Measurements from ENCODE around the gene KRTAP10-5. TPM values are rescaled to one million over a fixed set of nuclear protein-coding genes. Genes with fewer than 3 reads are reported as not detected.

The KRTAP10-5 gene
- total RNA-seq, 1 donor from 2014 or later = not detected

GRCh38 chr21:44529503-44530125, 50.8 kb downstream of the KRTAP10-5 start:
- DNase-seq = no peak

Other genes starting within 250 kb of the KRTAP10-5 start
- 5.0 TPM for gene CFAP410, start 241.2 kb downstream of the KRTAP10-5 start, total RNA-seq
- 1.2 TPM for gene TRPM2, start 227.0 kb downstream of the KRTAP10-5 start, total RNA-seq
- gene LRRC3, start 125.1 kb downstream of the KRTAP10-5 start, total RNA-seq = 4.8 TPM
- not detected for gene KRTAP10-1, start 40.4 kb downstream of the KRTAP10-5 start, total RNA-seq
- not detected for gene KRTAP10-2, start 29.1 kb downstream of the KRTAP10-5 start, total RNA-seq
- gene KRTAP10-3, start 21.8 kb downstream of the KRTAP10-5 start, total RNA-seq = not detected
- not detected for gene KRTAP10-4, start 6.9 kb downstream of the KRTAP10-5 start, total RNA-seq
- gene KRTAP10-6, start 11.9 kb upstream of the KRTAP10-5 start, total RNA-seq = not detected
- not detected for gene KRTAP10-7, start 20.0 kb upstream of the KRTAP10-5 start, total RNA-seq
- gene KRTAP10-8, start 31.5 kb upstream of the KRTAP10-5 start, total RNA-seq = not detected
- gene KRTAP10-9, start 46.5 kb upstream of the KRTAP10-5 start, total RNA-seq = not detected
- not detected for gene KRTAP10-10, start 56.8 kb upstream of the KRTAP10-5 start, total RNA-seq
- gene KRTAP10-11, start 65.8 kb upstream of the KRTAP10-5 start, total RNA-seq = not detected
- not detected for gene KRTAP12-4, start 74.1 kb upstream of the KRTAP10-5 start, total RNA-seq
- gene KRTAP12-3, start 77.3 kb upstream of the KRTAP10-5 start, total RNA-seq = not detected
- not detected for gene KRTAP12-2, start 86.3 kb upstream of the KRTAP10-5 start, total RNA-seq
- not detected for gene KRTAP12-1, start 101.6 kb upstream of the KRTAP10-5 start, total RNA-seq
- not detected for gene KRTAP10-12, start 116.6 kb upstream of the KRTAP10-5 start, total RNA-seq
- not detected for gene TSPEAR, start 131.0 kb upstream of the KRTAP10-5 start, total RNA-seq
- 61.8 TPM for gene UBE2G2, start 221.2 kb upstream of the KRTAP10-5 start, total RNA-seq
- 46.3 TPM for gene SUMO3, start 237.5 kb upstream of the KRTAP10-5 start, total RNA-seq